ENCODE measurements around the gene KIF21A.

DNA sequence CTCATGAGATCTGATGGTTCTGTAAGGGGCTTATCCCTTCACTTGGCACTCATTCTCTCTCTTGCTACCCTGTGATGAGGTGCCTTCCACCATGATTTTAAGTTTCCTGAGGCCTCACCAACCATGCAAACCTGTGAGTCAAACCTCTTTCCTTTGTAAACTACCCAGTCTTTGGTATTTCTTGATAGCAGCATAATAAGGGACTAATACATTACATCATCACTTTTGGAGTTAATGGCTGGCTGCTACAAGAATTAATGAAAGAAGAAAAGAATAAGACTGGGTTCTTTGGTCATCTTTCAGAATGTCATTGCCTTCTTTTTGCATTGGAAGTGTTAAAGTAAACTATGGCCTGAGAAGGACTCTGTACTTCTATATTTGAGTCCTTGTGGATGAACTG, 5.1 kb upstream of the KIF21A start:
- TF ChIP-seq, protein P1, sequence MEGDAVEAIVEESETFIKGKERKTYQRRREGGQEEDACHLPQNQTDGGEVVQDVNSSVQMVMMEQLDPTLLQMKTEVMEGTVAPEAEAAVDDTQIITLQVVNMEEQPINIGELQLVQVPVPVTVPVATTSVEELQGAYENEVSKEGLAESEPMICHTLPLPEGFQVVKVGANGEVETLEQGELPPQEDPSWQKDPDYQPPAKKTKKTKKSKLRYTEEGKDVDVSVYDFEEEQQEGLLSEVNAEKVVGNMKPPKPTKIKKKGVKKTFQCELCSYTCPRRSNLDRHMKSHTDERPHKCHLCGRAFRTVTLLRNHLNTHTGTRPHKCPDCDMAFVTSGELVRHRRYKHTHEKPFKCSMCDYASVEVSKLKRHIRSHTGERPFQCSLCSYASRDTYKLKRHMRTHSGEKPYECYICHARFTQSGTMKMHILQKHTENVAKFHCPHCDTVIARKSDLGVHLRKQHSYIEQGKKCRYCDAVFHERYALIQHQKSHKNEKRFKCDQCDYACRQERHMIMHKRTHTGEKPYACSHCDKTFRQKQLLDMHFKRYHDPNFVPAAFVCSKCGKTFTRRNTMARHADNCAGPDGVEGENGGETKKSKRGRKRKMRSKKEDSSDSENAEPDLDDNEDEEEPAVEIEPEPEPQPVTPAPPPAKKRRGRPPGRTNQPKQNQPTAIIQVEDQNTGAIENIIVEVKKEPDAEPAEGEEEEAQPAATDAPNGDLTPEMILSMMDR (conservative IDR thresholded peaks at IDR 0.05 in 1 of 2, IDR thresholded peaks at IDR 0.05 in 1 of 2; ENCODE audit: low read depth in 1 of 2, low read length in 2 of 2): no peak
- TF ChIP-seq EZH2 (IDR thresholded peaks at IDR 0.05; ENCODE audit: low read length, missing control alignments): no peak
